Esophagus squamous epithelium (tissue), 4 donors: ENCODE data around the gene TSPYL4.

Source experiments
- CTCF ChIP-seq, 6 experiments: fragments of 450-650 bp in 4 of 6; fragments of 200-600 bp in 2 of 6; sonication (generic) in 2 of 6; IDR thresholded peaks; one replicate each; pipeline ENCODE4 v1.5.1; 2016 to 2019; ENCODE audit warnings: antibody characterized with exemption in 6 of 6, mild to moderate bottlenecking in 4 of 6, moderate library complexity in 4 of 6
- POLR2A ChIP-seq, 4 donors: fragments of 450-650 bp; IDR thresholded peaks; one replicate each; pipeline ENCODE4 v1.6.1; 2017; ENCODE audit warnings: antibody characterized with exemption in 4 of 4, mild to moderate bottlenecking in 4 of 4, moderate library complexity in 3 of 4

- TF ChIP-seq CTCF (IDR thresholded peaks at IDR 0.05), result no peak
- TF ChIP-seq POLR2A (IDR thresholded peaks at IDR 0.05), result no peak
Measured at GRCh38 chr6:116221067-116221466, 32.8 kb downstream of the TSPYL4 start.
